ENCODE results near the gene ADIG.

Gene ADIG

GRCh38 chr20:38579921-38580320, 1.1 kb upstream of the ADIG start:
- Mint-ChIP-seq H3K27ac (no peak overlapping the region), H3K27me3 (ENCODE audit: low read depth) (peaks cover 1% of the 10 kb centered on the region), H3K4me1 (peaks cover 19% of the 10 kb centered on the region), H3K9me3 (no peaks in the 10 kb centered on the region), H3K36me3 (ENCODE audit: low read depth) (peaks cover 16% of the 10 kb centered on the region), H3K4me3 (no peak overlapping the region)
- TF ChIP-seq, protein P1, sequence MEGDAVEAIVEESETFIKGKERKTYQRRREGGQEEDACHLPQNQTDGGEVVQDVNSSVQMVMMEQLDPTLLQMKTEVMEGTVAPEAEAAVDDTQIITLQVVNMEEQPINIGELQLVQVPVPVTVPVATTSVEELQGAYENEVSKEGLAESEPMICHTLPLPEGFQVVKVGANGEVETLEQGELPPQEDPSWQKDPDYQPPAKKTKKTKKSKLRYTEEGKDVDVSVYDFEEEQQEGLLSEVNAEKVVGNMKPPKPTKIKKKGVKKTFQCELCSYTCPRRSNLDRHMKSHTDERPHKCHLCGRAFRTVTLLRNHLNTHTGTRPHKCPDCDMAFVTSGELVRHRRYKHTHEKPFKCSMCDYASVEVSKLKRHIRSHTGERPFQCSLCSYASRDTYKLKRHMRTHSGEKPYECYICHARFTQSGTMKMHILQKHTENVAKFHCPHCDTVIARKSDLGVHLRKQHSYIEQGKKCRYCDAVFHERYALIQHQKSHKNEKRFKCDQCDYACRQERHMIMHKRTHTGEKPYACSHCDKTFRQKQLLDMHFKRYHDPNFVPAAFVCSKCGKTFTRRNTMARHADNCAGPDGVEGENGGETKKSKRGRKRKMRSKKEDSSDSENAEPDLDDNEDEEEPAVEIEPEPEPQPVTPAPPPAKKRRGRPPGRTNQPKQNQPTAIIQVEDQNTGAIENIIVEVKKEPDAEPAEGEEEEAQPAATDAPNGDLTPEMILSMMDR (IDR thresholded peaks at IDR 0.05; ENCODE audit: unreplicated experiment in 3 of 3): no peak

GRCh38 chr20:38581830-38582358, 897 bp downstream of the ADIG start:
- Mint-ChIP-seq H3K9me3 (no peaks in the 10 kb centered on the region), H3K27me3 (ENCODE audit: low read depth) (peaks cover 4% of the 10 kb centered on the region), H3K4me3 (no peak overlapping the region), H3K27ac (no peak overlapping the region), H3K36me3 (ENCODE audit: low read depth) (peaks cover 8% of the 10 kb centered on the region), H3K4me1 (peaks cover 17% of the 10 kb centered on the region)
- TF ChIP-seq, protein P1 (IDR thresholded peaks at IDR 0.05; ENCODE audit: unreplicated experiment in 3 of 3): no peak

DNA sequence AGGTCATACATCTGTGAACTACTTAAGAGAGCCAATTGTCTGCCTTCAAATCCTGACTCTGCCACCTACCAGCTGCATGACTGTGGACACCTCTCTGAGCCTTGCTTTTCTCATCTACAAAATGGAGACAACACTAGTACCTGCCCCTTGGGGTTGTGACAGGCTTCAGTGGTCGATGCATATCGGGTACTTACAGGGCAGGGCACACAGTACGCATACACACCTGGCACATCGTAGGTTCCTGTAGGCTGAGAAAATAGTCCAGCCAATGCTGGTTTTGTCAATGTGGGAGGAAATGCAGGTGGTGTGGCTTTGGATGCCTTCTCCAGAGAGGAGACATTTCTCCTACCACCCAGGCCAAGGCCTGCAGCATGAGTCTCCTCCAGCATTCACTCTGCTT, 2.3 kb downstream of the ADIG start:
- Mint-ChIP-seq H3K4me3 (no peak overlapping the region), H3K9me3 (no peaks in the 10 kb centered on the region), H3K4me1 (peaks cover 15% of the 10 kb centered on the region), H3K27ac (no peak overlapping the region), H3K36me3 (ENCODE audit: low read depth) (no peaks in the 10 kb centered on the region), H3K27me3 (ENCODE audit: low read depth) (peaks cover 4% of the 10 kb centered on the region)
- TF ChIP-seq, protein P1 (IDR thresholded peaks at IDR 0.05; ENCODE audit: unreplicated experiment in 3 of 3): no peak

GRCh38 chr20:38584099-38584763, 3.2 kb downstream of the ADIG start:
- TF ChIP-seq, protein P1 (IDR thresholded peaks at IDR 0.05; ENCODE audit: unreplicated experiment in 3 of 3): no peak
- Mint-ChIP-seq H3K27me3 (ENCODE audit: low read depth) (peaks cover 4% of the 10 kb centered on the region), H3K4me3 (no peak overlapping the region), H3K27ac (no peak overlapping the region), H3K36me3 (ENCODE audit: low read depth) (no peaks in the 10 kb centered on the region), H3K9me3 (no peaks in the 10 kb centered on the region), H3K4me1 (peaks cover 7% of the 10 kb centered on the region)

- H3K27ac Mint-ChIP-seq: no peak overlapping the region
- H3K4me1 Mint-ChIP-seq: peaks cover 7% of the 10 kb centered on the region
- TF ChIP-seq, protein P1 (IDR thresholded peaks at IDR 0.05; ENCODE audit: unreplicated experiment in 3 of 3): no peak
- H3K9me3 Mint-ChIP-seq: no peaks in the 10 kb centered on the region
- H3K36me3 Mint-ChIP-seq (ENCODE audit: low read depth): no peaks in the 10 kb centered on the region
- peaks cover 4% of the 10 kb centered on the region for H3K27me3 Mint-ChIP-seq (ENCODE audit: low read depth)
- H3K4me3 Mint-ChIP-seq: no peak overlapping the region
Observed at GRCh38 chr20:38585404-38586180, 4.6 kb downstream of the ADIG start.
